DND-41 (cell line): Measurements from ENCODE around the gene SNCA.

Experiments used
- CTCF ChIP-seq: IDR thresholded peaks from 2 replicates; pipeline ENCODE4 v1.5.1; 2012; ENCODE audit warnings: borderline replicate concordance, low read length, moderate library complexity, mild to moderate bottlenecking; ENCODE audit not compliant: poor library complexity, severe bottlenecking; ENCODE audit errors: extremely low read depth
- EZH2 ChIP-seq: IDR thresholded peaks from 3 replicates; pipeline ENCODE4 v1.6.1; 2012; ENCODE audit warnings: borderline replicate concordance, low read depth, mild to moderate bottlenecking, moderate library complexity, low read length, inconsistent platforms; ENCODE audit not compliant: severe bottlenecking

- TF ChIP-seq CTCF (no peak), EZH2 (no peak)
Observed at GRCh38 chr4:89868276-89868675, 31.3 kb upstream of the SNCA start.
